Spleen (tissue), 11 donors: Measurements from ENCODE around the gene DEDD. TPM values are rescaled to one million over a fixed set of nuclear protein-coding genes. Genes with fewer than 3 reads are reported as not detected.
A peak's percentile ranks its signal among the peaks of the same experiment; 100 is the strongest.

Experiments used
- DNase-seq: peaks from one replicate; pipeline ENCODE4 v3.0.0-alpha.2; 2020
- H3K27ac ChIP-seq, 8 donors: fragments of 200-600 bp; sonication (generic) in 7 of 8; 1 replicate in 4 of 8; 2 replicates in 4 of 8; pipeline versions ENCODE4 v1.5.0 to v1.8.0; 2016 to 2021; ENCODE audit warnings: inconsistent platforms in 4 of 8, mild to moderate bottlenecking in 4 of 8, moderate library complexity in 1 of 8
- H3K27me3 ChIP-seq, 7 donors: fragments of 200-600 bp; sonication (generic) in 6 of 7; replicated peaks in 1 of 7; 1 replicate in 4 of 7; 2 replicates in 3 of 7; pipeline versions ENCODE4 v1.5.0 to v1.8.0; 2016 to 2021; ENCODE audit warnings: inconsistent platforms in 3 of 7, mild to moderate bottlenecking in 1 of 7
- H3K36me3 ChIP-seq, 6 donors: fragments of 200-600 bp; sonication (generic) in 5 of 6; 1 replicate in 4 of 6; 2 replicates in 2 of 6; pipeline versions ENCODE4 v1.5.0 to v1.8.0; 2016 to 2021; ENCODE audit warnings: inconsistent platforms in 2 of 6
- H3K4me1 ChIP-seq, 6 donors: fragments of 200-600 bp; sonication (generic) in 5 of 6; 1 replicate in 3 of 6; 2 replicates in 3 of 6; pipeline versions ENCODE4 v1.5.0 to v1.8.0; 2016 to 2021; ENCODE audit warnings: inconsistent platforms in 3 of 6
- H3K4me3 ChIP-seq, 8 donors: fragments of 200-600 bp; sonication (generic) in 7 of 8; 1 replicate in 4 of 8; 2 replicates in 4 of 8; pipeline versions ENCODE4 v1.5.0 to v1.8.0; 2016 to 2021; ENCODE audit warnings: inconsistent platforms in 4 of 8, mild to moderate bottlenecking in 4 of 8, moderate library complexity in 2 of 8
- H3K9me3 ChIP-seq, 8 donors: fragments of 200-600 bp; sonication (generic) in 7 of 8; 1 replicate in 4 of 8; 2 replicates in 4 of 8; pipeline versions ENCODE4 v1.5.0 to v1.8.0; 2016 to 2021; ENCODE audit warnings: inconsistent platforms in 4 of 8
- POLR2A ChIP-seq, 3 donors: fragments of 450-650 bp; IDR thresholded peaks; one replicate each; pipeline ENCODE4 v1.5.1; 2017; ENCODE audit warnings: antibody characterized with exemption in 3 of 3, mild to moderate bottlenecking in 1 of 3
- POLR2AphosphoS5 ChIP-seq, 3 donors: sonication (generic); formaldehyde crosslinking; IDR thresholded peaks; one replicate each; pipeline ENCODE4 v1.5.1; 2017; ENCODE audit warnings: antibody characterized with exemption in 3 of 3
- whole genome bisulfite sequencing, 5 donors: extraction: QIAGEN DNeasy Blood & Tissue Kit in 3 of 5; methylation state at CpG; one replicate each; pipeline versions ENCODE4 v1.1.5 to v1.1.7; 2013 to 2018; 5-methylcytosine and 5-hydroxymethylcytosine counted together
- intact Hi-C: fragments of 100-400 bp; cut with DNase I; formaldehyde crosslinking; loops from one replicate; pipeline ENCODE4 v1.15.0; 2023; ENCODE audit warnings: low total_unique reads
- polyA plus RNA-seq, 3 donors: library from polyadenylated mRNA; stranded (reverse); fragments of 200-250 nt; gene quantifications; one replicate each; pipeline ENCODE4 v1.2.1, GENCODE V29; 2013
- total RNA-seq, 7 donors: library from RNA; depleted of rRNA in 3 of 7; stranded (reverse); fragments of >200 nt in 3 of 7; fragmentation: NEBNext Ultra II Directional in 4 of 7; extraction: Animal tissue kit (Norgen Biotek cat#: 25700) in 4 of 7; gene quantifications; one replicate each; pipeline versions ENCODE4 v1.1.0 to v1.2.1, GENCODE V29; 2016 to 2021
- TF ChIP-seq, protein P1 (sequence below), 11 experiments: fragments of 200-600 bp in 7 of 11; fragments of 450-650 bp in 4 of 11; sonication (generic) in 4 of 11; IDR thresholded peaks in 8 of 11; conservative IDR thresholded peaks in 3 of 11; 1 replicate in 7 of 11; 2 replicates in 4 of 11; pipeline versions ENCODE4 v1.4.0 to v1.8.0; 2016 to 2021; ENCODE audit warnings: antibody characterized with exemption in 11 of 11, inconsistent platforms in 4 of 11, mild to moderate bottlenecking in 1 of 11
- donor health status: healthy with polysubstance abuse.
- donor health status: DM: no; HTN: no; CAD: no; lungs with moderate emphysema.
- donor health status: DM: no; HTN: no; CAD: no.
- donor health status: Bipolar disorder and iron deficiency.
- donor health status: healthy.
- donor health status: DM: no; HTN: no; CAD: no.
- donor health status: DM: yes; HTN: yes; CAD: no.

DEDD gene
- total and polyA plus RNA-seq, 10 donors = 15.9 to 49.1 (median 37.6) TPM

GRCh38 chr1:161159913-161160243 lies 27.4 kb upstream of the DEDD start:
- peak overlapping the region; percentile 69 to 92 (median 88) for H3K27ac ChIP-seq
- H3K4me1 ChIP-seq = peaks cover 23 to 67% (median 47%) of the 10 kb centered on the region in 6 donors
- no peaks in the 10 kb centered on the region for H3K27me3 ChIP-seq
- TF ChIP-seq, protein P1, sequence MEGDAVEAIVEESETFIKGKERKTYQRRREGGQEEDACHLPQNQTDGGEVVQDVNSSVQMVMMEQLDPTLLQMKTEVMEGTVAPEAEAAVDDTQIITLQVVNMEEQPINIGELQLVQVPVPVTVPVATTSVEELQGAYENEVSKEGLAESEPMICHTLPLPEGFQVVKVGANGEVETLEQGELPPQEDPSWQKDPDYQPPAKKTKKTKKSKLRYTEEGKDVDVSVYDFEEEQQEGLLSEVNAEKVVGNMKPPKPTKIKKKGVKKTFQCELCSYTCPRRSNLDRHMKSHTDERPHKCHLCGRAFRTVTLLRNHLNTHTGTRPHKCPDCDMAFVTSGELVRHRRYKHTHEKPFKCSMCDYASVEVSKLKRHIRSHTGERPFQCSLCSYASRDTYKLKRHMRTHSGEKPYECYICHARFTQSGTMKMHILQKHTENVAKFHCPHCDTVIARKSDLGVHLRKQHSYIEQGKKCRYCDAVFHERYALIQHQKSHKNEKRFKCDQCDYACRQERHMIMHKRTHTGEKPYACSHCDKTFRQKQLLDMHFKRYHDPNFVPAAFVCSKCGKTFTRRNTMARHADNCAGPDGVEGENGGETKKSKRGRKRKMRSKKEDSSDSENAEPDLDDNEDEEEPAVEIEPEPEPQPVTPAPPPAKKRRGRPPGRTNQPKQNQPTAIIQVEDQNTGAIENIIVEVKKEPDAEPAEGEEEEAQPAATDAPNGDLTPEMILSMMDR (IDR thresholded peaks at IDR 0.05 in 8 of 11, conservative IDR thresholded peaks at IDR 0.05 in 3 of 11) = no peak
- no peak for TF ChIP-seq POLR2A (IDR thresholded peaks at IDR 0.05)
- TF ChIP-seq POLR2AphosphoS5 (IDR thresholded peaks at IDR 0.05) = no peak
- peaks cover 0 to 66% (median 31%) of the 10 kb centered on the region in 6 donors for H3K36me3 ChIP-seq
- intact Hi-C loops = no loop called here
- H3K4me3 ChIP-seq = peak overlapping the region; percentile 64 to 99 (median 94)
- 12 to 40% (median 16%) methylated on average over 6 to 11 of the region's 11 CpGs for WGBS, 5 donors
- no peaks in the 10 kb centered on the region for H3K9me3 ChIP-seq
- DNase-seq = no peak

GRCh38 chr1:161159087-161159912 lies 26.8 kb upstream of the DEDD start, which contains the start of gene USP21:
Gene USP21 (plus strand): TSS chr1:161159500. CDS start chr1:161160641, 1,141 bp downstream.
- H3K4me3 ChIP-seq = peak within 1 kb of the TSS; percentile 64 to 99 (median 94)
- H3K27me3 ChIP-seq = no peaks in the 10 kb centered on the region
- 1 to 6% (median 3%) methylated on average over 40 to 60 of the region's 60 CpGs for WGBS, 5 donors
- H3K36me3 ChIP-seq = peaks cover 0 to 60% (median 27%) of the 10 kb centered on the region in 6 donors
- peaks cover 28 to 69% (median 52%) of the 10 kb centered on the region in 6 donors for H3K4me1 ChIP-seq
- no peaks in the 10 kb centered on the region for H3K9me3 ChIP-seq
- peak in 2 of 3 donors; percentile 26 to 27 for TF ChIP-seq POLR2A (IDR thresholded peaks at IDR 0.05)
- TF ChIP-seq, protein P1 (IDR thresholded peaks at IDR 0.05 in 8 of 11, conservative IDR thresholded peaks at IDR 0.05 in 3 of 11) = peak in 3 of 11 experiments; percentile 23 to 34 (median 31)
- peak; percentile 89 to 94 (median 90) for TF ChIP-seq POLR2AphosphoS5 (IDR thresholded peaks at IDR 0.05)
- peak; percentile 98 for DNase-seq
- intact Hi-C loops = no loop called here
- peak within 1 kb of the TSS; percentile 69 to 92 (median 88) for H3K27ac ChIP-seq

DNA sequence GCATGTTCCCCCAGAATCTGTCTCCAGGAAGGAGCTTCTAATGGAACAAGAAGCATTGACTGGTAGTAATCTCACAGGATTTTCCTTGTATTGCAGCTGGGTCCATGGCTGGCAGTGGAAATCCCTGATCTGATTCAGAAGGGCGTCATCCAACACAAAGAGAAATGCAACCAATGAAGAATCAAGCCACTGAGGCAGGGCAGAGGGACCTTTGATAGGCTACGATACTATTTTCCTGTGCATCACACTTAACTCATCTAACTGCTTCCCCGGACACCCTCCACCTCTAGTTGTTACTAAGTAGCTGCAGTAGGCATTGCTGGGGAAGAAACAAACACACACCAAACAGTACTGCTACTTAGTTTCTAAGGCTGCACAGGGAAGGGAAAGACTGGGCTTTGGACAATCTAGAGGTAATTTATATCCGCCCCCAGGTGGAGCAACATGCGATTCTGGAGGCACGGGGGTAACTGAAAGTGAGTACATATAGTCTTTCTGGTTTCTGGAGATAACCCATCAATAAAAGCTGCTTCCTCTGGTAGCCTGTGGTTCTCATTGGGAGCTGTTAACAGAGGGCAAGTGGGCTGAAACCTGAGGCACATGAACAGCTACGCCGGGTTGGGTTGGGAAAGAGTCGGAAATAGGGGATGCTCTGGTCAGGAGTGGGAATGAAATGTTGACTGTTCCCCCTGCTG lies 26.0 kb upstream of the DEDD start:
- intact Hi-C loops = no loop called here
- Histone ChIP-seq H3K4me3 (peak overlapping the region in 5 of 8 donors; percentile 64 to 99 (median 93)), H3K9me3 (no peaks in the 10 kb centered on the region), H3K27me3 (no peaks in the 10 kb centered on the region), H3K27ac (peak overlapping the region; percentile 69 to 92 (median 88)), H3K4me1 (peaks cover 28 to 70% (median 53%) of the 10 kb centered on the region in 6 donors), H3K36me3 (peaks cover 0 to 52% (median 21%) of the 10 kb centered on the region in 6 donors)
- WGBS, 5 donors = 64 to 72% (median 72%) methylated on average over 9 of the region's 9 CpGs
- TF ChIP-seq POLR2AphosphoS5 (IDR thresholded peaks at IDR 0.05) (no peak), POLR2A (IDR thresholded peaks at IDR 0.05) (no peak)
- DNase-seq = no peak

GRCh38 chr1:161157867-161158266 lies 25.4 kb upstream of the DEDD start:
- H3K36me3 ChIP-seq = peaks cover 0 to 46% (median 17%) of the 10 kb centered on the region in 6 donors
- TF ChIP-seq POLR2A (IDR thresholded peaks at IDR 0.05) (no peak), POLR2AphosphoS5 (IDR thresholded peaks at IDR 0.05) (no peak)
- TF ChIP-seq, protein P1 (IDR thresholded peaks at IDR 0.05 in 8 of 11, conservative IDR thresholded peaks at IDR 0.05 in 3 of 11) = no peak
- H3K4me1 ChIP-seq = peaks cover 31 to 72% (median 57%) of the 10 kb centered on the region in 6 donors
- WGBS, 5 donors = 83 to 96% (median 94%) methylated on average over 1 of the region's 1 CpG
- H3K4me3 ChIP-seq = no peak overlapping the region
- H3K27me3 ChIP-seq = no peaks in the 10 kb centered on the region
- H3K27ac ChIP-seq = no peak overlapping the region
- H3K9me3 ChIP-seq = no peaks in the 10 kb centered on the region
- intact Hi-C loops = no loop called here
- no peak for DNase-seq
